Testis (tissue), 2 donors: Measurements from ENCODE around the gene ARID1B.

Source experiments
- CTCF ChIP-seq, 3 experiments: fragments of 450-650 bp in 2 of 3; fragments of 200-600 bp in 1 of 3; sonication (generic) in 1 of 3; IDR thresholded peaks; one replicate each; pipeline ENCODE4 v1.5.1; 2016 to 2019; ENCODE audit warnings: antibody characterized with exemption in 3 of 3, mild to moderate bottlenecking in 2 of 3, moderate library complexity in 1 of 3
- POLR2A ChIP-seq: fragments of 450-650 bp; IDR thresholded peaks from one replicate; pipeline ENCODE4 v1.6.1; 2017; ENCODE audit warnings: antibody characterized with exemption, mild to moderate bottlenecking, moderate library complexity

- TF ChIP-seq CTCF (IDR thresholded peaks at IDR 0.05) (no peak), POLR2A (no peak)
Observed at GRCh38 chr6:157092736-157093135, 315.6 kb downstream of the ARID1B start.
